Uterus (tissue), 2 donors: ENCODE data around the gene TMEM247.

Source experiments
- POLR2A ChIP-seq, 2 donors: fragments of 450-650 bp; IDR thresholded peaks; one replicate each; pipeline ENCODE4 v1.6.1; 2016; ENCODE audit warnings: antibody characterized with exemption in 2 of 2, mild to moderate bottlenecking in 1 of 2, moderate library complexity in 1 of 2
- TF ChIP-seq, protein P1 (sequence below), 4 experiments: fragments of 200-600 bp in 2 of 4; fragments of 450-650 bp in 2 of 4; sonication (generic) in 2 of 4; IDR thresholded peaks; one replicate each; pipeline ENCODE4 v1.5.1; 2016 to 2019; ENCODE audit warnings: antibody characterized with exemption in 4 of 4, mild to moderate bottlenecking in 2 of 4, moderate library complexity in 1 of 4

DNA sequence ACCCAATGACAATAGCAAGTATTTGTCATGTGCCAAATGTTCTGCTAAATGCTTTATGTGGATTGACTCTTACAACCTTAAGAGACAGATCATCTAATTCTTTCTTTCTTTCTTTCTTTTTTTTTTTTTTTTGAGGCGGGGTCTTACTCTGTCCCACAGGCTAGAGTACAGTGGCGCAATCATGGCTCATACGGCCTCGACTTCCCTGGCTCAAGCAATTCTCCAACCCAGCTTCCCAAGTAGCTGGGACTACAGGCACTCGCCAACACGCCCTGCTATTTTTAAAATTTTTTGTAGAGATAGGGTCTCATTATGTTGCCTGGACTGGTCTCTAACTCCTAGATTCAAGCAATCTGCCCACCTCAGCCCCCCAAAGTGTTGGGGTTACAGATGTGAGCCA lies 21.4 kb downstream of the TMEM247 start:
- TF ChIP-seq POLR2A (IDR thresholded peaks at IDR 0.05): no peak
- TF ChIP-seq, protein P1, sequence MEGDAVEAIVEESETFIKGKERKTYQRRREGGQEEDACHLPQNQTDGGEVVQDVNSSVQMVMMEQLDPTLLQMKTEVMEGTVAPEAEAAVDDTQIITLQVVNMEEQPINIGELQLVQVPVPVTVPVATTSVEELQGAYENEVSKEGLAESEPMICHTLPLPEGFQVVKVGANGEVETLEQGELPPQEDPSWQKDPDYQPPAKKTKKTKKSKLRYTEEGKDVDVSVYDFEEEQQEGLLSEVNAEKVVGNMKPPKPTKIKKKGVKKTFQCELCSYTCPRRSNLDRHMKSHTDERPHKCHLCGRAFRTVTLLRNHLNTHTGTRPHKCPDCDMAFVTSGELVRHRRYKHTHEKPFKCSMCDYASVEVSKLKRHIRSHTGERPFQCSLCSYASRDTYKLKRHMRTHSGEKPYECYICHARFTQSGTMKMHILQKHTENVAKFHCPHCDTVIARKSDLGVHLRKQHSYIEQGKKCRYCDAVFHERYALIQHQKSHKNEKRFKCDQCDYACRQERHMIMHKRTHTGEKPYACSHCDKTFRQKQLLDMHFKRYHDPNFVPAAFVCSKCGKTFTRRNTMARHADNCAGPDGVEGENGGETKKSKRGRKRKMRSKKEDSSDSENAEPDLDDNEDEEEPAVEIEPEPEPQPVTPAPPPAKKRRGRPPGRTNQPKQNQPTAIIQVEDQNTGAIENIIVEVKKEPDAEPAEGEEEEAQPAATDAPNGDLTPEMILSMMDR (IDR thresholded peaks at IDR 0.05): no peak
